HG02943 (cell line): Measurements from ENCODE around the gene PRRT4.

Experiments
- ATAC-seq: cut with Tn5 transposase; IDR thresholded peaks from one replicate; pipeline ENCODE4 v1.9.1; 2021; ENCODE audit warnings: mild to moderate bottlenecking, low read depth, moderate library complexity; ENCODE audit not compliant: unreplicated experiment

Gene PRRT4

DNA sequence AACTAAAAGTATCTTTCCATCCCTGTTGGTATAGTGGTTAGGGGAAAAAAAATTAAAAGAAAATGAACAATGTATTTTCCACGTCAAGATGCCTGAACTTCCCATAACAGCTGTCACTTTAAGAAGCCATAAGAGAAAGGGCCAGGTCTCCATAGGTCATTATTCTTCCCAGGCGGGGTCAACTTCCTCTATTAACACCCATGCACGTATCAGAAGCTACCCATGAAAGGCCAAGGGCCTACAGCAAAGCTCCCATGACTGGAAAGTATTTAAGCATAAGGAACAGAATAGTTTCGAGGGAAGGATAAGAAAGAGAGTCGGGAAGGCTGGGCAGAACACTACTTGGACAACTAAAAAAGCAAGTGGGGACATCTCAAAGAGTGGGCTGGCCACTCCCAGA, 57.8 kb downstream of the PRRT4 start:
- ATAC-seq: no peak

GRCh38 chr7:128303133-128303532, 58.4 kb downstream of the PRRT4 start:
- no peak for ATAC-seq

GRCh38 chr7:128302139-128302538, 59.4 kb downstream of the PRRT4 start:
- no peak for ATAC-seq
